HG03280 (cell line): ENCODE data around the gene RBAK.
"Not testable (repeated sequence)": the region's sequence is repeated elsewhere in the genome, so short reads cannot be mapped to it uniquely, and the experiment has no call there.

Experiments
- ATAC-seq: cut with Tn5 transposase; IDR thresholded peaks from one replicate; pipeline ENCODE4 v1.9.1; 2021; ENCODE audit warnings: mild to moderate bottlenecking, moderate library complexity; ENCODE audit not compliant: unreplicated experiment

RBAK gene

GRCh38 chr7:5047127-5047526, 1.5 kb downstream of the RBAK start:
- ATAC-seq = not testable (repeated sequence)

- no peak for ATAC-seq
These were observed 5.0 kb downstream of the RBAK start for GRCh38 chr7:5050676-5051075.

GRCh38 chr7:5051731-5052130, 6.1 kb downstream of the RBAK start:
- not testable (repeated sequence) for ATAC-seq

- ATAC-seq = no peak
These were observed 7.5 kb downstream of the RBAK start for GRCh38 chr7:5053175-5053574.

GRCh38 chr7:5063698-5064097, 18.0 kb downstream of the RBAK start:
- ATAC-seq = no peak

GRCh38 chr7:5064391-5065106, 18.9 kb downstream of the RBAK start:
- no peak for ATAC-seq

GRCh38 chr7:5065107-5065407, 19.4 kb downstream of the RBAK start:
- ATAC-seq = no peak

- ATAC-seq = no peak
These were observed 22.9 kb downstream of the RBAK start for GRCh38 chr7:5068521-5068920.

GRCh38 chr7:5070206-5070605, 24.5 kb downstream of the RBAK start:
- ATAC-seq = no peak

GRCh38 chr7:5075187-5075586, 29.5 kb downstream of the RBAK start:
- ATAC-seq = not testable (repeated sequence)

- ATAC-seq = no peak
These were observed 32.1 kb downstream of the RBAK start for GRCh38 chr7:5077740-5078139.

GRCh38 chr7:5082806-5083205, 37.1 kb downstream of the RBAK start:
- ATAC-seq = no peak

- ATAC-seq = no peak
These were observed 37.7 kb downstream of the RBAK start for GRCh38 chr7:5083311-5083711.

- no peak for ATAC-seq
These were observed 40.6 kb downstream of the RBAK start for GRCh38 chr7:5086256-5086655.

GRCh38 chr7:5088228-5088833, 42.7 kb downstream of the RBAK start:
- not testable (repeated sequence) for ATAC-seq

- ATAC-seq = no peak
These were observed 43.2 kb downstream of the RBAK start for GRCh38 chr7:5088906-5089305.

- no peak for ATAC-seq
These were observed 48.3 kb downstream of the RBAK start for GRCh38 chr7:5093948-5094347.

- ATAC-seq = no peak
These were observed 49.0 kb downstream of the RBAK start for GRCh38 chr7:5094641-5095040.

- ATAC-seq = no peak
These were observed 70.7 kb downstream of the RBAK start for GRCh38 chr7:5116359-5116758.

GRCh38 chr7:5117095-5117970, 71.7 kb downstream of the RBAK start:
- no peak for ATAC-seq
